Ammon's horn (tissue), 1 donor: ENCODE data around the gene FKBP1B.
"Not testable (repeated sequence)": the region's sequence is repeated elsewhere in the genome, so short reads cannot be mapped to it uniquely, and the experiment has no call there.

Source experiments
- DNase-seq: peaks from one replicate; pipeline ENCODE4 v3.0.0-alpha.2; 2016; ENCODE audit warnings: low spot score

Gene FKBP1B

DNA sequence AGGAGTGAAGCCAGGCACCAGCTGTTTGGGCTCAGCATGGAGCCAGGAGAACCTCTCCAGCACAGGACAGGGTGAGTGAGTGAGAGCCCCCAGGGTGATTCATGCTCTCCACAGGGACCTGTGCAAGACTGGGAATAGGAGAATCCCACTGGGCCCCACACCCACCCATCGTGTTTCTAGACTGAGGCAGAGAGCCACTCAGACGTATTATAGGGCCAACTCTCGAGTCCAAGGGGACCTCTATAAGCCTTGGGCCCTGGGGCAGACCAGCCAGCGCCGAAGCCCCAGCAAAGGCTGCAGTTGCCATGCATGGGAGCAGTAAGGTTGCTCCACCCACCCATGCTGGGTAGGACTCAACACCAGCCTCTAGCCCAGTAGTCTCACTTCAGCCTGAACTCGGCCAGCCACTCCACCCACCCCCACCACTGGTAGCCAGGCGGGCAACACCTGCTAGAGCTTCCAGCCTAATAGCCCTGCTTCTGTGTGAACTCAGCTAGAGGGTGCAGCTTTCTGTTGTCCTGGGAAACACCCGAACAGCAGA is 54.6 kb downstream of the FKBP1B start:
- DNase-seq: no peak

DNA sequence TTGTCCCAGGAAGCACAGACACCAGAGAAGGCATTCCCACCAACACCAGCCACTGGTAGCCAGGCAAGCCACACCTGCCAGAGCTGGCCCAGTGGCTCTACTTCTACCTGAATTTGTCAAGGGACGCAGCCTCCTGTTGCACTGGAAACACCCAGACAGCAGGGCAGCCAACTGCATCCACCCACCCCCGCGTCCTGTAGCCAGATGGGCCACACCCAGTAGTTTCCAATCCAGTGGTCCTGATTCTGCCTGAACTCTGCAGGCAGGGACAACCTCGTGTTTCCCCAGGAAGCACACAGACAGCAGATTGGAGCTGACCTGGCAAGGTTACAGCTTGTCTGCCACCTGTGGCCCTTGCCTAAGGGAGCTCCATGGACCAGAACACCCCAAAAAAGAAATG is 55.4 kb downstream of the FKBP1B start:
- DNase-seq: no peak

DNA sequence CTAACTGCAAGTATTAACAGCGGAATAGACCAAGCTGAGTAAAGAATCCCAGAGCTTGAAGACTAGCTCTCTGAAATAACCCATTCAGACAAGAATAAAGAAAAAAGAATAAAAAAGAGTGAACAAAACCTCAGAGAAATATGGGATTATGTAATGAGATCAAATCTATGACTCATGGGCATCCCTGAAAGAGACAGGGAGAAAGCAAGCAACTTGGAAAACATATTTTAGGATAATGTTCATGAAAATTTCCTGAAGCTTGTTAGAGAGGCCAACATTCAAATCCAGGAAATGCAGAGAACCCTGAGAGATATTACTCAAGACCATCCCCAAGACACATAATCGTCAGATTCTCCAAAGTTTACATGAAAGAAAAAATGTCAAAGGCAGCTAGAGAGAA is 56.3 kb downstream of the FKBP1B start:
- no peak for DNase-seq

DNA sequence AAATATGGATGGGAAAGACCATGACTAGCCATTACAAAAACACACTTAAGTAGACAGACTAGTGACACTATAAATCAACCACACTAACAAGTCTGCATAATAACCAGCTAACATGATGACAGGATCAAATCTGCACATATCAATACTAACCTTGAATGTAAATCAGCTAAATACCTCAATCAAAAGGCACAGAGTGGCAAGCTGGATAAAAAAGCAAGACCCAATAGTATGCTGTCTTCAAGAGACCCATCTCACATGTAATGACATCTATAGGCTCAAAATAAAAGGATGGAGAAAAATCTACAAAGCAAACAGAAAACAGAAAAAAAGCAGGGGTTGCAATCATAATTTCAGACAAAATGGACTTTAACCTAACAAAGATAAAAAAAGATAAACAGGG is 57.2 kb downstream of the FKBP1B start:
- no peak for DNase-seq

DNA sequence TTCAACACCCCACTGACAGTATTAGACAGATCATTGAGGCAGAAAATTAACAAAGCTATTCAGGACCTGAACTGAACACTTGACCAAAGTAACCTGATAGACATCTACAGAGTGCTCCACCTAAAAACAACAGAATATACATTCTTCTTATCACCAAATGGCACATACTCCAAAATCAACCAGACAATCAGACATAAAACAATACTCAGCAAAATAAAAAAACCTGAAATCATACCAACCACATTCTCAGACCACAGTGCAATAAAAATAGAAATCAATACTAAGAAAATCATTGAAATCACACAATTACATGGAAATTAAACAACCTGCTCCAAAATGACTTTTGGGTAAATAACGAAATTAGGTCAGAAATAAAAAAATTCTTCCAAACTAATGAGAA is 57.8 kb downstream of the FKBP1B start:
- DNase-seq: no peak

DNA sequence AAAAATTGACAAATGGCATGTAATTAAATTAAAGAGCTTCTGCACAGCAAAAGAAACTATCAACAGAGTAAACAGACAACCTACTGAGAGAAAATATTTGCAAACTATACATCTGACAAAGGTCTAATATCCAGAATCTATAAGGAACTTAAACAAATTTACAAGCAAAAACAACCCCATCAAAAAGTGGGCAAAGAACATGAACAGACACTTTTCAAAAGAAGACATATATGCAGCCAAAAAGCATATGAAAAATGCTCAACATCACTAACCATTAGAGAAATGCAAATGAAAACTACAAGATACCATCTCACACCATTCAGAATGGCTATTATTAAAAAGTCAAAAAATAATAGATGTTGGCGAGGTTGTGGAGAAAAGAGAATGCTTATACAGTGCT is 59.9 kb downstream of the FKBP1B start:
- not testable (repeated sequence) for DNase-seq

DNA sequence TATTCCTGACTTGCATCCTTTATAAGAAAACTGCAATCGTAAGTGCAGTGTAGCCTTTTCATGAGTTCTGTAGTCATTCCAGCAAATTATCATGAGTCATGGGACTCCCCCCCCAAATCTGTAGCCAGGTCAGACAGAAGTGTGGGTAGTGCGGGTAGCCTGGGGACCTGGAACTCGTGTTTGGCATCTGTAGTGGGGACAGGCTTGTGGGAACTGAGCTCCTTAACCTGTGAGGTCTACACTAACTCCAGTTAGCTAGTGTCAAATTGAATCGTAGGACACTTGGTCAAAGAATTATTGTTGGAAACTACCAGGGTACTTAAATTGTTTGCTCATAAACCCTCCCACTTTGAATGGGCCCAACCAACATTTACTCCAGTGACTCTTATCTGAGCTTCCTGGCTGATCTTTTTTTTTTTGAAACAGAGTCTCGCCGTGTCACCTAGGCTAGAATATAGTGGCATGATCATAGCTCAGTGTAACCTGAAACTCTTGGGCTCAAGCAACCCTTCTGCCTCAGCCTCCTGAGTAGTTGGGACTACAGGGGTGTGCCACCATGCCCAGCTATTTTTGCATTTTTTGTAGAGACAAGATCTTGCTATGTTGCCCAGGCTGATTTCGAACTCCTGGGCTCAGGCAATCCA is 61.2 kb downstream of the FKBP1B start:
- no peak for DNase-seq

DNA sequence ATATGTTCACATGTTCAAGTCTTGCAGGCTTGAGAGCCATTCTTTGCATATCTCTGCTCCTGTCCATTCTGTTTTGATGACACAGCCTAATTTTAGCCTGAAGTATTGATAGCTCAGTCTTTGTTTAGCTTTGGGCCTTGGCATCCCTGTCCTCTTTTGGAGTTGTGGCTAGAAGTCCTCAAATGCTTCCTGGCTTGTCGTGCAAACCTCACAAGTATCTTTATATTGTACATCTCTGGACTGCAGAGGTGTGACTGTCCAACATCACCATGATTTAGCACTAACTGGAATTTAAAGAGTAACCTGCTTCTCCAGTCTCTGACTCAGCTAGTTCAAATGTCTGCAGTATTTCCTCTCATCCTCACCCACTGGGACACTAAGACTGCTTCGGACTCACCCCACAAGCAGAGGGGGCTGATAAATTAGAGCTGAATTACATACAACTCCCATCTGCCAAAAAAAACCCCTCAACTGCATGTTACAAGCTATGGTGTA is 61.9 kb downstream of the FKBP1B start:
- no peak for DNase-seq
